Ascending aorta (tissue), 2 donors: ENCODE results near the gene ACIN1. TPM values are rescaled to one million over a fixed set of nuclear protein-coding genes. Genes with fewer than 3 reads are reported as not detected.
A peak's percentile ranks its signal among the peaks of the same experiment; 100 is the strongest.

Source experiments
- DNase-seq, 2 donors: peaks; one replicate each; pipeline ENCODE4 v3.0.0-alpha.2; 2019; ENCODE audit warnings: low spot score in 2 of 2
- H3K27ac ChIP-seq, 2 donors: fragments of 200-600 bp; sonication (generic); one replicate each; pipeline ENCODE4 v1.5.1; 2016 to 2017; ENCODE audit warnings: mild to moderate bottlenecking in 1 of 2
- H3K27me3 ChIP-seq: fragments of 200-600 bp; sonication (generic); one replicate; pipeline ENCODE4 v1.5.1; 2017
- H3K36me3 ChIP-seq, 2 donors: fragments of 200-600 bp; sonication (generic); one replicate each; pipeline ENCODE4 v1.5.1; 2016
- H3K4me1 ChIP-seq, 2 donors: fragments of 200-600 bp; sonication (generic); one replicate each; pipeline ENCODE4 v1.5.1; 2016 to 2017; ENCODE audit warnings: mild to moderate bottlenecking in 1 of 2
- H3K4me3 ChIP-seq, 2 donors: fragments of 200-600 bp; sonication (generic); one replicate each; pipeline ENCODE4 v1.5.1; 2016 to 2017; ENCODE audit warnings: mild to moderate bottlenecking in 1 of 2
- H3K9me3 ChIP-seq, 2 donors: fragments of 200-600 bp; sonication (generic); one replicate each; pipeline ENCODE4 v1.5.1; 2016
- intact Hi-C: fragments of 100-400 bp; cut with DNase I; formaldehyde crosslinking; loops from one replicate; pipeline ENCODE4 v1.15.1; 2023
- total RNA-seq: library from RNA; depleted of rRNA; stranded (reverse); fragments of >200 nt; gene quantifications from one replicate; pipeline ENCODE4 v1.1.0, GENCODE V29; 2016
- TF ChIP-seq, protein P1 (sequence below), 3 experiments: fragments of 200-600 bp in 2 of 3; fragments of 450-650 bp in 1 of 3; sonication (generic) in 2 of 3; IDR thresholded peaks; one replicate each; pipeline ENCODE4 v1.5.1; 2016 to 2019; ENCODE audit warnings: antibody characterized with exemption in 3 of 3, mild to moderate bottlenecking in 1 of 3, moderate library complexity in 1 of 3

Gene ACIN1
- total RNA-seq, 1 donor from 2014 or later: 58.9 TPM

DNA sequence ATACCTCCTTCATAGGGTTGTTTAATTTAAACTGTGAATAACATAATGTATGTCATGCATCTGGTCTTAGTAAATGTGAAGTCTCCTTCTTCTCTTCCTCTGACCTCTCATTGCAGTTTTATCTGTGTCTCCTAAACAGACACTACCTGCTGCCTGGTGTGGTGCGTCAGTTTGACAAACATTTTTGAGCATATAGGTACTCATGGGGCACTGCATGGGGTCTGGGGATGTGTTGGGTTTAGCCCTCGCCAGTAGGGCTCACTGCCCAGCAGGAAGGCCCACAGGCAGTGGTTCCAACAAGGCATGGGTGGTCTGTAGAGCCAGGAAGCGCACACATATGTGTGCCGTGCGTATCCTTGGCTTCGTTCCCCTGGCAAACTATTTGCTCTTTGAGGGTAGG lies 27.1 kb upstream of the ACIN1 start:
- Histone ChIP-seq H3K27ac (peak overlapping the region; percentile 53 to 63), H3K4me3 (no peak overlapping the region), H3K4me1 (peaks cover 6 to 30% of the 10 kb centered on the region in 2 donors), H3K27me3 (no peaks in the 10 kb centered on the region), H3K36me3 (peaks cover 4 to 11% of the 10 kb centered on the region in 2 donors), H3K9me3 (no peaks in the 10 kb centered on the region)
- TF ChIP-seq, protein P1, sequence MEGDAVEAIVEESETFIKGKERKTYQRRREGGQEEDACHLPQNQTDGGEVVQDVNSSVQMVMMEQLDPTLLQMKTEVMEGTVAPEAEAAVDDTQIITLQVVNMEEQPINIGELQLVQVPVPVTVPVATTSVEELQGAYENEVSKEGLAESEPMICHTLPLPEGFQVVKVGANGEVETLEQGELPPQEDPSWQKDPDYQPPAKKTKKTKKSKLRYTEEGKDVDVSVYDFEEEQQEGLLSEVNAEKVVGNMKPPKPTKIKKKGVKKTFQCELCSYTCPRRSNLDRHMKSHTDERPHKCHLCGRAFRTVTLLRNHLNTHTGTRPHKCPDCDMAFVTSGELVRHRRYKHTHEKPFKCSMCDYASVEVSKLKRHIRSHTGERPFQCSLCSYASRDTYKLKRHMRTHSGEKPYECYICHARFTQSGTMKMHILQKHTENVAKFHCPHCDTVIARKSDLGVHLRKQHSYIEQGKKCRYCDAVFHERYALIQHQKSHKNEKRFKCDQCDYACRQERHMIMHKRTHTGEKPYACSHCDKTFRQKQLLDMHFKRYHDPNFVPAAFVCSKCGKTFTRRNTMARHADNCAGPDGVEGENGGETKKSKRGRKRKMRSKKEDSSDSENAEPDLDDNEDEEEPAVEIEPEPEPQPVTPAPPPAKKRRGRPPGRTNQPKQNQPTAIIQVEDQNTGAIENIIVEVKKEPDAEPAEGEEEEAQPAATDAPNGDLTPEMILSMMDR (IDR thresholded peaks at IDR 0.05): no peak
- no peak for DNase-seq
- intact Hi-C loops: loop anchor here (5.0 kb wide), 1 partner anchor 180 kb away; the partner anchor contains the start of gene PPP1R3E

DNA sequence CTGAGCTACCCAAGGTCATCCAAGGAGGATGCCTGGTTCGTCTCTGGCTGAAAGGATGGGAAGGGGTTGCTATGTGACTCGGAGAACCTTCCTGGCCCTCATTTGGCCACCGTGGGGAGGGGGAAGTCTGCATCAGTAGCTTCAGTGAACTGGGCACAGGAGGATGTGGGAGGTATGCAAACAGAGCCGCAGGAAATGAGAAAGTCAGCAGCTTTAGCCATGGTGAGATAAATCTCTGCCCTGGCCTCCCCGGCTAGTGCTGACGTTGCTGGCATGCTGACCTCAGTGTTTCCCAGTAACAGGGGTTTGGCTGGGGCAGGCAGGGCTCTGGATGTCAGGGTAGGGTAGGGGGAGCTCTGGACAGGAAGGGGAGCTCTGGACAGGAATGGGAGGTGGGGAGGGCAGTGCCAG lies 26.4 kb upstream of the ACIN1 start:
- DNase-seq: peak in 1 of 2 donors; percentile 75
- intact Hi-C loops: loop anchor here (1.0 to 5.0 kb wide), 3 partner anchors 33 to 181 kb away; partner anchors contain the start of genes PPP1R3E and SLC7A8
- H3K27me3 ChIP-seq: no peaks in the 10 kb centered on the region

DNA sequence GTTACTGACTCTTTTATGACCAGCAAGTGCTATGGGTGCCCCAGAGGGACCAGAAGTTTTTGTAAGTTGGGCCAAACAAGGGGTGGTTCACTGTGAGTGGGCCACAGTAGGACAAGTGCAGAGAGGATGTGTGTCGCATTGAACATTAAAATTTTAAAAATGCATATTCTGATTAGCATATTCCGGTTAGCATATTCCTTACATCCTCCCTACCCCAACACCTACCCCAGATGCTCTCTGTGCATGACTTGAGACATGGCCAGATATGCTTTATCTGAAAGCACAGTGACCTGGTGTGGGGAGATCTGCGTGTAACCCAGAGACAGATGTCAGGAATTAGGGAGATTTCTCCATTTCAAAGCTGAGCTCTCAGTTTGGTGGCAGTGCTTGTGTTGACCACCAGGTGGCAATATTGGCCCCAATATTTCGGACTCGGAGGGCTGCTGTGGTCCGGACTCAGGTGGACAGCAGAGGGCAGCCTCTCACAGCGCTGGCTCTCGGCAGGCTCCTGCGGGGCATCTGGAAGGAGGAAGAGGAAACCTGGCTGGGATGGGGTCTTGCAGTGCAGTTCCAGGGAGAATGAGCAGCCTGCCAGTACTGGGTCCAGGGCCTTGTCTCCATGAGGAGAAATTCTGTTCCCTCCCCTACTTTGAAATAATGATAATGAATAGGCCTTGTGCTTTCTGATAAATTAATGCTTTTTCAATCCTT lies 25.8 kb upstream of the ACIN1 start:
- TF ChIP-seq, protein P1 (IDR thresholded peaks at IDR 0.05): peak; percentile 99 to 100 (median 100)
- Histone ChIP-seq H3K36me3 (no peaks in the 10 kb centered on the region), H3K27me3 (no peaks in the 10 kb centered on the region), H3K4me3 (peak overlapping the region in 1 of 2 donors; percentile 8), H3K4me1 (peaks cover 6 to 24% of the 10 kb centered on the region in 2 donors), H3K27ac (peak overlapping the region; percentile 53 to 63), H3K9me3 (no peaks in the 10 kb centered on the region)
- intact Hi-C loops: loop anchor here (1.0 to 5.0 kb wide), 4 partner anchors 34 to 182 kb away; partner anchors contain the start of genes PPP1R3E and SLC7A8
- peak; percentile 69 to 95 for DNase-seq

More for the DNA sequence above, 26.4 kb upstream of the ACIN1 start:
- Histone ChIP-seq H3K36me3 (peaks cover 0 to 3% of the 10 kb centered on the region in 2 donors), H3K9me3 (no peaks in the 10 kb centered on the region), H3K4me3 (peak overlapping the region in 1 of 2 donors; percentile 8), H3K4me1 (peaks cover 6 to 30% of the 10 kb centered on the region in 2 donors), H3K27ac (peak overlapping the region; percentile 53 to 63)
- TF ChIP-seq, protein P1 (IDR thresholded peaks at IDR 0.05): no peak

DNA sequence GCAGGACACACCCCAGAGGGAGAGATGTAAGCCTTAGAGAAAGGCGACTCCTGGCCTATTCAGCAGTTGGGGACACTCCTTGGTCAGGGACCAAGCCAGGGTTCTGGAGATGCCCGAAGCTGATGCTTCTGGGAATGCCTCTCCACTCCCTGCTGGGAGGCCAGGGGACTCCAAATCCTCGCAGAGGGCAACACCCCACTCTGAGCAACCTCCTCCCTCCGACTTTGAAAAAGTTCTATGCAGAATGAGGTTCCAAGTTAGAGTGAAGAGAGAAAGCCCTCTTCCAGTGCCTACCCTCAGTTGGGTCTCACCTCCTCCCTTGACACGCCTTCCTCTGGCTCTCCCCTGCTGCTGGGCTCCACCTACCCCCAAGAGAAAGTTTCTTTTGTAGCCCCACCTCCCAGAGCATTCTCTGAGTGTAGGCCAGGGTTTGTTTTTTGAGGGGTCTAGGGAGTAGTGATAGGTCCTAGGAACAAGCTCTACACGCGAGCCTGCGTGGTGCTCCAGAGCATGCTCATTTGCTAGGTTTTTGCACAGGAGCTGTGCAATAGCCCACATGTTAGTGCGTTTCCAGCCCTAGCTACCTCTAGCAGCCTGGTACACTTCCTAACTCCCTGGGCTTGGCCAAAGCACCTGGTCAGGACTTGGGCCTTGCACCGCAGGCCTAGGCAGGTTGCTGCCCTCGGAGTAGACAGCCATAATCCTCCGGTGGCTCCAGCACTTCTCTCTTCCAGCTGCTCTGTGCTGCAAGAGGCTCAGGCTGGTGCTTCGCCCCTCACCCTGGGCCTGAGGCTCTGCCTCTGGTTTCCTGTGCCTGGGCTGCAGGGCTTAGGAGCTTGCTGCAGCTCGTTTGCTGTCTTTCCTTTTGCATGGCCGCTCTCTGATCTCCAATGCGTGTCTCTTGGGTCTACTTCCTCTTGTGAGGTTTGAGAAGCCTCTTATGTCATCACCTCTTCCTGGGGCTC lies 24.7 kb upstream of the ACIN1 start:
- TF ChIP-seq, protein P1 (IDR thresholded peaks at IDR 0.05): no peak
- H3K27me3 ChIP-seq: no peaks in the 10 kb centered on the region
- no peak overlapping the region for H3K4me3 ChIP-seq
- intact Hi-C loops: loop anchor here (1.0 to 5.0 kb wide), 2 partner anchors 68 to 183 kb away; partner anchors contain the start of gene PPP1R3E
- no peaks in the 10 kb centered on the region for H3K36me3 ChIP-seq
- no peak for DNase-seq
- peaks cover 6 to 18% of the 10 kb centered on the region in 2 donors for H3K4me1 ChIP-seq
- no peak overlapping the region for H3K27ac ChIP-seq
- H3K9me3 ChIP-seq: no peaks in the 10 kb centered on the region
